Lower leg skin (tissue), 4 donors: ENCODE measurements around the gene STARD5. TPM values are rescaled to one million over a fixed set of nuclear protein-coding genes. Genes with fewer than 3 reads are reported as not detected.

ENCODE experiments used
- DNase-seq, 2 donors: peaks; one replicate each; pipeline ENCODE4 v3.0.0-alpha.2; 2019; ENCODE audit warnings: low spot score in 2 of 2
- H3K4me3 ChIP-seq: fragments of 200-600 bp; sonication (generic); 2 replicates; pipeline ENCODE4 v1.5.1; 2017; ENCODE audit warnings: mild to moderate bottlenecking, low read depth; ENCODE audit not compliant: poor library complexity, severe bottlenecking
- POLR2A ChIP-seq, 2 donors: fragments of 450-650 bp; IDR thresholded peaks; one replicate each; pipeline ENCODE4 v1.6.1; 2016 to 2017; ENCODE audit warnings: antibody characterized with exemption in 2 of 2, mild to moderate bottlenecking in 1 of 2, moderate library complexity in 1 of 2
- WGBS, 2 donors: methylation state at CpG; one replicate each; pipeline ENCODE4 v1.1.5; 2018; 5-methylcytosine and 5-hydroxymethylcytosine counted together
- intact Hi-C: fragments of 100-400 bp; cut with DNase I; formaldehyde crosslinking; loops from one replicate; pipeline ENCODE4 v1.15.0; 2023; ENCODE audit warnings: low total_unique reads
- total RNA-seq, 4 donors: library from RNA; depleted of rRNA; stranded (reverse); fragments of >200 nt; gene quantifications; one replicate each; pipeline ENCODE4 v1.1.0, GENCODE V29; 2016
- TF ChIP-seq, protein P1 (sequence below), 3 donors: fragments of 450-650 bp; IDR thresholded peaks; one replicate each; pipeline ENCODE4 v1.5.1; 2016; ENCODE audit warnings: antibody characterized with exemption in 3 of 3, mild to moderate bottlenecking in 3 of 3, moderate library complexity in 2 of 3

Gene STARD5
- total RNA-seq, 4 donors from 2014 or later, result 57.0 to 108 (median 92.7) TPM

DNA sequence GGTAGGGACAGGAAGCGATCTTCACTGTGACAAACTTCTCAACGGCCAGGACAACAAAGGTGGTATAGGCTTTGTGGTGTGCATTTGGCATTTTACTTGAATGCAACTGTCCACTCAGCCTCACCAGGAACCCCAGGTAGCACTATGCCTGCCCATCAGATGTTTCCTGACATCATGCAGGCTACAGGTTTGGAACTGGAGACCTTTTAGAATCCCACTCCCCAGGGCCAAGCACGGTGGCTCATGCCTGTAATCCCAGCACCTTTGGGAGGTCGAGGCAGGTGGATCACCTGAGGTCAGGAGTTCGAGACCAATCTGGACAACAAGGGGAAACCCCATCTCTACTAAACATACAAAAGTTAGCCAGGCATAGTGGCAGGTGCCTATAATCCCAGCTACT lies 9.6 kb downstream of the STARD5 start:
- TF ChIP-seq POLR2A (IDR thresholded peaks at IDR 0.05), result no peak
- TF ChIP-seq, protein P1, sequence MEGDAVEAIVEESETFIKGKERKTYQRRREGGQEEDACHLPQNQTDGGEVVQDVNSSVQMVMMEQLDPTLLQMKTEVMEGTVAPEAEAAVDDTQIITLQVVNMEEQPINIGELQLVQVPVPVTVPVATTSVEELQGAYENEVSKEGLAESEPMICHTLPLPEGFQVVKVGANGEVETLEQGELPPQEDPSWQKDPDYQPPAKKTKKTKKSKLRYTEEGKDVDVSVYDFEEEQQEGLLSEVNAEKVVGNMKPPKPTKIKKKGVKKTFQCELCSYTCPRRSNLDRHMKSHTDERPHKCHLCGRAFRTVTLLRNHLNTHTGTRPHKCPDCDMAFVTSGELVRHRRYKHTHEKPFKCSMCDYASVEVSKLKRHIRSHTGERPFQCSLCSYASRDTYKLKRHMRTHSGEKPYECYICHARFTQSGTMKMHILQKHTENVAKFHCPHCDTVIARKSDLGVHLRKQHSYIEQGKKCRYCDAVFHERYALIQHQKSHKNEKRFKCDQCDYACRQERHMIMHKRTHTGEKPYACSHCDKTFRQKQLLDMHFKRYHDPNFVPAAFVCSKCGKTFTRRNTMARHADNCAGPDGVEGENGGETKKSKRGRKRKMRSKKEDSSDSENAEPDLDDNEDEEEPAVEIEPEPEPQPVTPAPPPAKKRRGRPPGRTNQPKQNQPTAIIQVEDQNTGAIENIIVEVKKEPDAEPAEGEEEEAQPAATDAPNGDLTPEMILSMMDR (IDR thresholded peaks at IDR 0.05), result no peak
- 93 to 95% methylated on average over 5 of the region's 5 CpGs for WGBS, 2 donors
- DNase-seq, result no peak
- intact Hi-C loops, result no loop called here
- H3K4me3 ChIP-seq, result no peak overlapping the region

DNA sequence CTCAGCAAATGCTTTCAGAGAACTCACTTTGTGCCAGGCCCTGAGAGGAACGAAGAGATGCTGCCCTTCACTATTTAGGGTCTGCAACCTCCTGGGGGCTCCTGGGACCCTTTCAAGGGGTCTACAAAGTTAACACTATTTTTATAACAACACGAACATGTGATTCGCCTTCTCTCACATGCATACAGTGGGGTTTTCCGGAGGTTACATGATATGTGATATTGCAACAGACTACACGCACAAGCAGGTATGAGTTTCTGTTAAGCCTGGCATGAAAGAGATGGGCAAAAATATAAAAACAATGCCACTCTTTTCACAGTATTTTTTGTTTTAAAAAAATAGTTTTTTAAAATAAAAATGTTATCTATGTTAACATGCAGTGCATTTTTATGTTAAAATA lies 10.3 kb downstream of the STARD5 start:
- TF ChIP-seq, protein P1 (IDR thresholded peaks at IDR 0.05), result no peak
- TF ChIP-seq POLR2A (IDR thresholded peaks at IDR 0.05), result no peak
- WGBS, 2 donors, result 45 to 48% methylated on average over 5 of the region's 5 CpGs
- no peak for DNase-seq
- no peak overlapping the region for H3K4me3 ChIP-seq
- intact Hi-C loops, result no loop called here

DNA sequence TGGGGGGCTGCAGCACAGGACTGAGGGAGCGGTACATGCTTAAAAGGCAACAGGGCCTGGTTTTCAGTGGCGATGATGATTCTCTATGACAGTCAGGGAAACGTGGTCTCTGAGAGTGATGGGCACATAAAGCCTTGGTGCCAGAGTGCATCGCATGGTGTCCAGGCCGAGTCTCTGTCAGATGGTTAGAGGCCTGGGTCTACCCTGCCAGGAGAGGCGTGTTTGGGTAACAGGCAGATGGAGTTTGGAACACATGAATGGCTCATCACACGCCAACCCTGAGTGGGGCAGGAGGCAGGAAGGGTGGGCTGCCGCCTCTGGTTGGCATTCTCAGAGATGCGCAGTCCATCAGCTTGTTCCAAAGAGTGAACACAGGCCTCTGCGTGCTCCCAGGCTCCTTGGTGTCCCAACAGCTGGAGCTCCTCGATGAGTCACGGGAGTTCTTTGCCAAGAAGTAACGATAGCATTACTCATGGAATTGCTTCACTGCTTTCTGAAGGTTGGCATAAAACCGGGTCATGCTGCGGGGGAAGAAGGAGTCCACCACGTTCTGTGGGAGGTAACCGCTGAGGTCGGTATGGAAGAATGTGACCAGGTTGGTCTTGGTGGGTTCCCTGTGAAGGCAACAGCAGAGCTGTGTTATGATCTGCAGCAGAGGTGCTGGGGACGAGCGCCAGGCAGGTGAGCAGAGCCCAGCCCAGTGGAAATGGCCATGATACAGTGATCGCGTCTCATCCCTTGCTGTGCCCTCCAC lies 11.0 kb downstream of the STARD5 start:
- H3K4me3 ChIP-seq, result no peak overlapping the region
- intact Hi-C loops, result no loop called here
- DNase-seq, result peak; percentile 94 to 95
- 36% methylated on average over 22 of the region's 22 CpGs for WGBS, 2 donors
- TF ChIP-seq, protein P1 (IDR thresholded peaks at IDR 0.05), result no peak
- no peak for TF ChIP-seq POLR2A (IDR thresholded peaks at IDR 0.05)

DNA sequence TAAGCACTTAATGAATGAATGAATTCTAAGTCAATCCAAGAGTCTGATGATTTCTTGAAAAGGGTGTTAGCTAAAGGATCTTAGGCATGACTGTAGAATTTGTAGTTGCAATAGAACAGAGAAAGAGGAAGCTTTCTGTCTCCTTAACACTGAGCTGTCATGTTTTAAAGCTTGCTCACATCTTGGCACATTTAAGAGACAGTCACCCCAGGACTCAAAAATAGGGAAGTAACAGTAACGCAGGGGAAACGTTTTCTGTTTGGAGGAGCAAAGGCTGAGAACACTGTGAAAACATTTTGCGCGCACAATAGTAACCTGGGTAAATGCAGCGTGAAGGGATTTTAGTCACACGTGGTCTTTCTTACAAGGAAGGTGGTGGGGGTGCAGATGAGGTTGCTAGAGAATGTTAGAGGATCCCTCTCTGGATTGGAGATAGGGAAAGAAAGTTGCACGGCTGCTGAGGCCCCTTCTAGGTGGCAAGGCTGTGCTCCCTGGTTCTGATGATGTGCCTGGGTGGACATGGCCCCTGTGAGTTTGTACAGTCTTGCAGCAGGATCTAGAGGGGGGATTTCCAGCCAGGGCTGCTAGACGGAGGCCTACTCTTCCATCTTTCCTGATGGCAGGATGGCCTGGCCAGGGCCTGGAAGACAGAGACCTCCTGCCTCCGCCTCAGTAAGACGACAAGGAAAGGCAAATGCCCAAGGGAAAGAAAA lies 12.0 kb downstream of the STARD5 start:
- DNase-seq, result no peak
- WGBS, 2 donors, result 76 to 78% methylated on average over 10 of the region's 10 CpGs
- TF ChIP-seq POLR2A (IDR thresholded peaks at IDR 0.05), result no peak
- TF ChIP-seq, protein P1 (IDR thresholded peaks at IDR 0.05), result no peak
- H3K4me3 ChIP-seq, result no peak overlapping the region
- intact Hi-C loops, result no loop called here

DNA sequence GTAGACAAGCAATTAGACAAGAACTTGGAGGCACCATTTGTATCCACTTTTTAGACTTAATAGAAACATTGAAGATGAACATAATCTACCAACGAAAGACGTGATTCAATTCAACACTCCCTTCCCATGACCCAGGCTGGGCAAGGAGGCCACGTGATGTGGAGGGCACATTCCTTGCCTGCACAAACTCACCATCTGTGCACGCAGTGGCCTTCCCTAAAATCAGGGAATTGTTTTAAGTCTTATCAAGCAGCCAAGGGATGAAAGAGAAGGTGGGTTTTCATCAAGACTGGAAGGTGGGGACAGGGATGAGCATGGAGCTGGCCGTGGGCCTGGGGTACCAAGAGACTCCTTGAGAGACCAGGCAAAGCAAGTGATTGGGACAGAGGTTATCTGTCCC lies 13.5 kb downstream of the STARD5 start:
- no peak overlapping the region for H3K4me3 ChIP-seq
- TF ChIP-seq, protein P1 (IDR thresholded peaks at IDR 0.05), result no peak
- no peak for TF ChIP-seq POLR2A (IDR thresholded peaks at IDR 0.05)
- WGBS, 2 donors, result 98 to 100% methylated on average over 5 of the region's 5 CpGs
- intact Hi-C loops, result no loop called here
- DNase-seq, result no peak
